DOHH2 (cell line): ENCODE data around the gene SF1.
"Not testable (repeated sequence)": the region's sequence is repeated elsewhere in the genome, so short reads cannot be mapped to it uniquely, and the experiment has no call there.

Source experiments
- H3F3A ChIP-seq: fragments of 200-600 bp; sonication (generic), shearing (Covaris generic); 2 replicates; pipeline ENCODE4 v1.6.0; 2016; ENCODE audit warnings: antibody characterized with exemption, mild to moderate bottlenecking; ENCODE audit not compliant: control insufficient read depth, insufficient read depth
- H3K27ac ChIP-seq: fragments of 200-600 bp; sonication (generic); 2 replicates; pipeline ENCODE4 v1.5.1; 2014; ENCODE audit warnings: low read depth, mild to moderate bottlenecking, low read length, moderate library complexity
- H3K27me3 ChIP-seq: fragments of 200-600 bp; sonication (generic); 2 replicates; pipeline ENCODE4 v1.6.1; 2014; ENCODE audit warnings: mild to moderate bottlenecking, low read length, mixed read lengths; ENCODE audit not compliant: control insufficient read depth
- H3K36me3 ChIP-seq: fragments of 200-600 bp; sonication (generic); 2 replicates; pipeline ENCODE4 v1.6.1; 2014; ENCODE audit warnings: mild to moderate bottlenecking, low read length, moderate library complexity, mixed read lengths; ENCODE audit not compliant: control insufficient read depth
- H3K4me1 ChIP-seq: fragments of 200-600 bp; sonication (generic); 2 replicates; pipeline ENCODE4 v1.6.1; 2014; ENCODE audit warnings: mild to moderate bottlenecking, low read length, mixed read lengths; ENCODE audit not compliant: control insufficient read depth
- H3K4me2 ChIP-seq: fragments of 200-600 bp; sonication (generic); 2 replicates; pipeline ENCODE4 v1.6.0; 2014; ENCODE audit warnings: mild to moderate bottlenecking, low read length, moderate library complexity
- H3K4me3 ChIP-seq: fragments of 200-600 bp; sonication (generic); 2 replicates; pipeline ENCODE4 v1.5.1; 2014; ENCODE audit warnings: mild to moderate bottlenecking, low read length, mixed read lengths
- H3K79me2 ChIP-seq: fragments of 200-600 bp; sonication (generic); 2 replicates; pipeline ENCODE4 v1.6.1; 2014; ENCODE audit warnings: mild to moderate bottlenecking, low read length, mixed read lengths; ENCODE audit not compliant: control insufficient read depth
- H3K9me2 ChIP-seq: fragments of 200-600 bp; sonication (generic); replicated peaks from 2 replicates; pipeline ENCODE4 v1.6.1; 2014; ENCODE audit warnings: mild to moderate bottlenecking, low read length, mixed read lengths; ENCODE audit not compliant: control insufficient read depth
- H3K9me3 ChIP-seq: fragments of 200-600 bp; sonication (generic); 2 replicates; pipeline ENCODE4 v1.6.1; 2014; ENCODE audit warnings: antibody characterized with exemption, low read length, mixed read lengths; ENCODE audit not compliant: control insufficient read depth, insufficient read depth
- H4K20me1 ChIP-seq: fragments of 200-600 bp; sonication (generic); 2 replicates; pipeline ENCODE4 v1.6.0; 2014; ENCODE audit warnings: low read depth, mild to moderate bottlenecking, antibody characterized with exemption, low read length, moderate library complexity; ENCODE audit not compliant: control insufficient read depth, insufficient read depth
- CTCF ChIP-seq: fragments of 200-600 bp; sonication (generic); IDR thresholded peaks from one replicate; pipeline ENCODE4 v1.5.1; 2014; ENCODE audit warnings: antibody characterized with exemption, mild to moderate bottlenecking, low read depth, low read length; ENCODE audit not compliant: poor library complexity, severe bottlenecking
- EZH2phosphoT487 ChIP-seq: fragments of 200-600 bp; sonication (generic); IDR thresholded peaks from 2 replicates; pipeline ENCODE4 v1.6.1; 2017; ENCODE audit warnings: borderline replicate concordance, mild to moderate bottlenecking, antibody characterized with exemption, low read length, moderate library complexity, mixed read lengths

Gene SF1

GRCh38 chr11:64826062-64826461 lies 47.7 kb upstream of the SF1 start:
- no peaks in the 10 kb centered on the region for H3K36me3 ChIP-seq

GRCh38 chr11:64823568-64824119 lies 45.3 kb upstream of the SF1 start:
- H3K9me2 ChIP-seq: no peaks in the 10 kb centered on the region
- TF ChIP-seq CTCF (no peak), EZH2phosphoT487 (no peak)
- H3K27me3 ChIP-seq: no peaks in the 10 kb centered on the region
- H3K4me1 ChIP-seq: peaks cover 2% of the 10 kb centered on the region
- H3K9me3 ChIP-seq: no peaks in the 10 kb centered on the region
- no peak overlapping the region for H3K4me2 ChIP-seq
- H3K27ac ChIP-seq: no peak overlapping the region
- H3K4me3 ChIP-seq: no peak overlapping the region
- H4K20me1 ChIP-seq: no peaks in the 10 kb centered on the region
- no peaks in the 10 kb centered on the region for H3K79me2 ChIP-seq
- no peaks in the 10 kb centered on the region for H3K36me3 ChIP-seq
- no peaks in the 10 kb centered on the region for H3F3A ChIP-seq

More at GRCh38 chr11:64826062-64826461, 47.7 kb upstream of the SF1 start:
- H3F3A ChIP-seq: no peaks in the 10 kb centered on the region
- no peaks in the 10 kb centered on the region for H4K20me1 ChIP-seq
- TF ChIP-seq EZH2phosphoT487 (no peak), CTCF (no peak)
- H3K79me2 ChIP-seq: no peaks in the 10 kb centered on the region
- no peaks in the 10 kb centered on the region for H3K9me3 ChIP-seq
- no peak overlapping the region for H3K27ac ChIP-seq
- no peaks in the 10 kb centered on the region for H3K9me2 ChIP-seq
- no peak overlapping the region for H3K4me2 ChIP-seq
- H3K4me3 ChIP-seq: no peak overlapping the region
- no peaks in the 10 kb centered on the region for H3K27me3 ChIP-seq
- H3K4me1 ChIP-seq: peaks cover 10% of the 10 kb centered on the region

GRCh38 chr11:64817476-64817875 lies 39.1 kb upstream of the SF1 start:
- Histone ChIP-seq H4K20me1 (no peaks in the 10 kb centered on the region), H3K9me2 (no peaks in the 10 kb centered on the region), H3K36me3 (no peaks in the 10 kb centered on the region), H3K4me1 (peaks cover 20% of the 10 kb centered on the region), H3K79me2 (no peaks in the 10 kb centered on the region), H3K9me3 (no peaks in the 10 kb centered on the region), H3K27ac (no peak overlapping the region), H3K4me3 (no peak overlapping the region), H3K4me2 (no peak overlapping the region), H3K27me3 (no peaks in the 10 kb centered on the region), H3F3A (peaks cover 4% of the 10 kb centered on the region; the same call in 1 of the 2 replicates)
- TF ChIP-seq CTCF (no peak), EZH2phosphoT487 (no peak)

- not testable (repeated sequence) for H3K9me2 ChIP-seq, H4K20me1 ChIP-seq, H3K79me2 ChIP-seq, H3K4me2 ChIP-seq, H3K36me3 ChIP-seq, H3K4me3 ChIP-seq, H3K27me3 ChIP-seq, H3F3A ChIP-seq, H3K9me3 ChIP-seq, H3K27ac ChIP-seq
- H3K4me1 ChIP-seq: peaks cover 24% of the 10 kb centered on the region
Observed at GRCh38 chr11:64815433-64815832, 37.1 kb upstream of the SF1 start.
